K562 (cell line): ENCODE measurements around the gene DTNBP1. TPM values are rescaled to one million over a fixed set of nuclear protein-coding genes. Genes with fewer than 3 reads are reported as not detected.

ENCODE experiments used
- BCOR ChIP-seq: fragments of 450-650 bp; IDR thresholded peaks from 2 replicates; pipeline ENCODE4 v1.6.1; 2016
- CBX5 ChIP-seq: IDR thresholded peaks from 2 replicates; pipeline ENCODE4 v1.6.1; 2014; ENCODE audit warnings: low read depth, borderline replicate concordance
- CTCFL ChIP-seq: IDR thresholded peaks from 2 replicates; pipeline ENCODE4 v1.6.1; 2011; ENCODE audit warnings: borderline replicate concordance, low read depth, mild to moderate bottlenecking, moderate library complexity, low read length; ENCODE audit not compliant: insufficient read depth, poor library complexity, severe bottlenecking
- CXXC5 ChIP-seq: fragments of 250-450 bp; sonication (Bioruptor Pico); IDR thresholded peaks from 2 replicates; pipeline ENCODE4 v1.8.0; 2022; ENCODE audit warnings: inconsistent platforms, mild to moderate bottlenecking, moderate library complexity
- E2F6 ChIP-seq, 2 experiments: IDR thresholded peaks; 2 replicates each; pipeline ENCODE4 v1.6.1; 2011; ENCODE audit warnings: borderline replicate concordance in 1 of 2, control low read depth in 1 of 2, low read depth in 1 of 2, low read length in 1 of 2, mild to moderate bottlenecking in 1 of 2, mixed read lengths in 1 of 2, moderate library complexity in 1 of 2; ENCODE audit not compliant: insufficient read depth in 1 of 2, insufficient read length in 1 of 2, poor library complexity in 1 of 2, severe bottlenecking in 1 of 2; ENCODE audit errors: extremely low read depth in 1 of 2
- FOSL1 ChIP-seq: fragments of 200-800 bp; sonication (Bioruptor generic); conservative IDR thresholded peaks from 2 replicates; pipeline ENCODE4 v1.6.1; 2016; ENCODE audit warnings: missing genetic modification characterization, missing compliant biosample characterization
- HDGF ChIP-seq: fragments of 450-650 bp; IDR thresholded peaks from 2 replicates; pipeline ENCODE4 v1.6.1; 2016
- HMGXB4 ChIP-seq: sonication (generic); formaldehyde crosslinking; IDR thresholded peaks from 2 replicates; pipeline ENCODE4 v1.8.1; 2023; ENCODE audit warnings: mild to moderate bottlenecking, missing genetic modification reagents
- LARP7 ChIP-seq: fragments of 450-650 bp; IDR thresholded peaks from 2 replicates; pipeline ENCODE4 v1.6.1; 2016
- NR2C2 ChIP-seq, 2 experiments: fragments of 200-800 bp in 1 of 2; sonication (Bioruptor generic) in 1 of 2; sonication (generic) in 1 of 2; formaldehyde crosslinking in 1 of 2; IDR thresholded peaks; 2 replicates each; pipeline versions ENCODE4 v1.6.1 to v1.8.0; 2016 to 2022; ENCODE audit warnings: mild to moderate bottlenecking in 1 of 2, missing compliant biosample characterization in 1 of 2, missing genetic modification characterization in 1 of 2, missing genetic modification reagents in 1 of 2
- PCBP2 ChIP-seq: fragments of 200-400 bp; formaldehyde crosslinking; IDR thresholded peaks from 2 replicates; pipeline ENCODE4 v1.6.1; 2018; ENCODE audit warnings: low read length, low read depth, mild to moderate bottlenecking, moderate library complexity; ENCODE audit not compliant: poor library complexity, severe bottlenecking
- ZC3H11A ChIP-seq: IDR thresholded peaks from 2 replicates; pipeline ENCODE4 v1.6.1; 2012; ENCODE audit warnings: low read depth, low read length, improper control_type of control experiment
- ZKSCAN8 ChIP-seq: fragments of 200-800 bp; sonication (Bioruptor generic); IDR thresholded peaks from 2 replicates; pipeline ENCODE4 v1.6.1; 2016; ENCODE audit warnings: missing genetic modification characterization, missing compliant biosample characterization
- polyA plus RNA-seq, 8 experiments: library from polyadenylated mRNA; depleted of rRNA in 4 of 8; stranded (reverse) in 5 of 8; unstranded in 3 of 8; fragments of >200 nt; fragmentation: Nextera tagmentation in 2 of 8; fragmentation: Illumina TruSeq in 1 of 8; extraction: Ambion mirVana in 2 of 8; extraction: Trizol in 1 of 8; gene quantifications; 2 replicates each; pipeline versions ENCODE4 v1.2.1 to v1.2.3, GENCODE V29; 2011 to 2014; ENCODE audit warnings: inconsistent platforms in 1 of 8, missing spikeins in 1 of 8
- total RNA-seq, 7 experiments: library from RNA; depleted of rRNA in 6 of 7; stranded (reverse); fragments of >200 nt in 6 of 7; fragmentation: Illumina TruSeq in 2 of 7; extraction: Trizol in 2 of 7; gene quantifications; 2 replicates each; pipeline versions ENCODE4 v1.2.1 to v1.2.3, GENCODE V29; 2011 to 2021; ENCODE audit warnings: low replicate concordance in 1 of 7

The DTNBP1 gene
- total and polyA plus RNA-seq, 9 of the 15 experiments (the other 6 are each of a cell fraction or from before 2014, with no cell fraction given): 16.7 to 54.5 (median 21.4) TPM

GRCh38 chr6:15569035-15569995 lies 93.5 kb downstream of the DTNBP1 start (continued):
- TF ChIP-seq CTCFL (no peak), BCOR (no peak), FOSL1 (peak; percentile 47), ZKSCAN8 (CRISPR knock-in tag) (no peak; the same call in 1 of the 2 replicates), LARP7 (peak; percentile 33; the same call in 1 of the 2 replicates), HMGXB4 (CRISPR knock-in tag) (no peak), NR2C2 (CRISPR knock-in tag; IDR thresholded peaks at IDR 0.05) (no peak), NR2C2 (tag; IDR thresholded peaks at IDR 0.05) (peak; percentile 86), CBX5 (no peak), PCBP2 (no peak), ZC3H11A (no peak; the same call in 1 of the 2 replicates), CXXC5 (CRISPR knock-in tag) (peak; percentile 33; the same call in 1 of the 2 replicates), E2F6 (IDR thresholded peaks at IDR 0.05; ENCODE audit: borderline replicate concordance in 1 of 2, extremely low read depth in 1 of 2, insufficient read depth in 1 of 2, insufficient read length in 1 of 2, low read depth in 1 of 2, low read length in 1 of 2, poor library complexity in 1 of 2, severe bottlenecking in 1 of 2) (no peak), HDGF (0 out of 2 replicates have a peak, but pooled peaks have one; percentile 31)
